SK-N-SH (cell line): ENCODE measurements around the gene PALLD. TPM values are rescaled to one million over a fixed set of nuclear protein-coding genes. Genes with fewer than 3 reads are reported as not detected.

Experiments
- CTCF ChIA-PET: fragments of 300-600, 350-600 bp; formaldehyde crosslinking; extraction: SDS; loops from one replicate; lab custom pipeline; 2021; lab: Yijun Ruan, JAX
- POLR2A ChIA-PET: fragments of 350-600 bp; sonication (Branson Sonifier 250); formaldehyde crosslinking; extraction: SDS; loops from one replicate; lab custom pipeline; 2020; ENCODE audit warnings: antibody characterized with exemption, inconsistent platforms; lab: Yijun Ruan, JAX
- DNase-seq: peaks from one replicate; pipeline ENCODE4 v3.0.0; 2012
- H2AFZ ChIP-seq: fragments of 200-600 bp; sonication (generic); 2 replicates; pipeline ENCODE4 v1.8.1; 2016; ENCODE audit warnings: antibody characterized with exemption, mild to moderate bottlenecking, low read depth
- H3F3A ChIP-seq: fragments of 200-600 bp; sonication (generic); replicated peaks from 2 replicates; pipeline ENCODE3; 2016; ENCODE audit warnings: antibody characterized with exemption, mild to moderate bottlenecking; ENCODE audit not compliant: insufficient read depth
- H3K27ac ChIP-seq, 2 experiments: fragments of 200-500 bp in 1 of 2; fragments of 200-600 bp in 1 of 2; sonication (Bioruptor generic) in 1 of 2; sonication (generic), shearing (Covaris generic) in 1 of 2; 2 replicates each; pipeline versions ENCODE4 v1.5.1 to v1.6.1; 2014 to 2016; ENCODE audit warnings: low read depth in 2 of 2, inconsistent platforms in 1 of 2, low read length in 1 of 2, mild to moderate bottlenecking in 1 of 2, mixed read lengths in 1 of 2
- H3K27me3 ChIP-seq: fragments of 200-600 bp; sonication (generic), shearing (Covaris generic); 2 replicates; pipeline ENCODE4 v1.6.1; 2016; ENCODE audit warnings: mixed run types; ENCODE audit not compliant: insufficient read depth
- H3K36me3 ChIP-seq, 2 experiments: fragments of 200-500 bp in 1 of 2; fragments of 200-600 bp in 1 of 2; sonication (Bioruptor generic) in 1 of 2; sonication (generic) in 1 of 2; replicated peaks in 1 of 2; 2 replicates each; pipeline versions ENCODE3 to v1.5.1; 2014 to 2016; ENCODE audit warnings: low read length in 1 of 2, mild to moderate bottlenecking in 1 of 2; ENCODE audit not compliant: insufficient read depth in 2 of 2, control insufficient read depth in 1 of 2
- H3K4me1 ChIP-seq, 2 experiments: fragments of 200-500 bp in 1 of 2; fragments of 200-600 bp in 1 of 2; sonication (Bioruptor generic) in 1 of 2; sonication (generic), shearing (Covaris generic) in 1 of 2; 2 replicates each; pipeline versions ENCODE4 v1.5.1 to v1.6.1; 2014 to 2016; ENCODE audit warnings: low read depth in 1 of 2, low read length in 1 of 2, mixed run types in 1 of 2; ENCODE audit not compliant: insufficient read depth in 2 of 2, control insufficient read depth in 1 of 2
- H3K4me2 ChIP-seq: fragments of 200-600 bp; sonication (generic), shearing (Covaris generic); 2 replicates; pipeline ENCODE4 v1.6.1; 2017; ENCODE audit warnings: mixed run types
- H3K4me3 ChIP-seq, 2 experiments: fragments of 200-500 bp in 1 of 2; fragments of 200-600 bp in 1 of 2; sonication (Bioruptor generic) in 1 of 2; sonication (generic), shearing (Covaris generic) in 1 of 2; 2 replicates each; pipeline versions ENCODE4 v1.5.1 to v1.8.1; 2014 to 2016; ENCODE audit warnings: low read depth in 2 of 2, inconsistent platforms in 1 of 2, low read length in 1 of 2, mild to moderate bottlenecking in 1 of 2, mixed read lengths in 1 of 2, moderate library complexity in 1 of 2
- H3K79me2 ChIP-seq: fragments of 200-600 bp; sonication (generic); 2 replicates; pipeline ENCODE4 v1.8.1; 2017; ENCODE audit warnings: mild to moderate bottlenecking; ENCODE audit not compliant: insufficient read depth
- H3K9ac ChIP-seq: fragments of 200-600 bp; sonication (generic); 2 replicates; pipeline ENCODE4 v1.6.1; 2017; ENCODE audit warnings: mixed run types
- H3K9me2 ChIP-seq: fragments of 200-600 bp; sonication (generic); 2 replicates; pipeline ENCODE4 v1.6.1; 2017; ENCODE audit warnings: mixed run types
- H3K9me3 ChIP-seq: fragments of 200-600 bp; sonication (generic); 2 replicates; pipeline ENCODE4 v1.6.1; 2017; ENCODE audit warnings: mixed run types, mild to moderate bottlenecking, moderate library complexity
- H4K20me1 ChIP-seq: fragments of 200-600 bp; sonication (generic); 2 replicates; pipeline ENCODE4 v1.6.1; 2017; ENCODE audit warnings: mild to moderate bottlenecking, mixed run types; ENCODE audit not compliant: insufficient read depth
- CTCF ChIP-seq: fragments of 200-600 bp; sonication (generic); IDR thresholded peaks from 2 replicates; pipeline ENCODE4 v1.6.1; 2017; ENCODE audit warnings: antibody characterized with exemption, mild to moderate bottlenecking, moderate library complexity
- EZH2phosphoT487 ChIP-seq: fragments of 200-600 bp; sonication (generic); IDR thresholded peaks from 2 replicates; pipeline ENCODE4 v1.6.1; 2017; ENCODE audit warnings: low read depth, mixed run types, mild to moderate bottlenecking, antibody characterized with exemption, moderate library complexity, borderline replicate concordance
- FOXJ3 ChIP-seq: sonication (generic); formaldehyde crosslinking; IDR thresholded peaks from 2 replicates; pipeline ENCODE4 v1.5.1; 2020; ENCODE audit warnings: mild to moderate bottlenecking, missing genetic modification reagents
- FOXM1 ChIP-seq: IDR thresholded peaks from 2 replicates; pipeline ENCODE4 v1.4.0; 2012; ENCODE audit warnings: low read depth, mild to moderate bottlenecking
- GABPA ChIP-seq: IDR thresholded peaks from 2 replicates; pipeline ENCODE4 v1.4.0; 2012; ENCODE audit warnings: low read depth, mild to moderate bottlenecking
- GATA2 ChIP-seq: sonication (generic); formaldehyde crosslinking; IDR thresholded peaks from 2 replicates; pipeline ENCODE4 v1.5.0; 2020; ENCODE audit warnings: mild to moderate bottlenecking, missing genetic modification reagents
- JUND ChIP-seq: IDR thresholded peaks from 2 replicates; pipeline ENCODE4 v1.4.0; 2012
- MAX ChIP-seq: IDR thresholded peaks from 2 replicates; pipeline ENCODE4 v1.4.0; 2012; ENCODE audit warnings: low read depth
- MEF2A ChIP-seq: IDR thresholded peaks from 2 replicates; pipeline ENCODE4 v1.4.0; 2012; ENCODE audit warnings: low read depth, borderline replicate concordance
- NFIC ChIP-seq: IDR thresholded peaks from 2 replicates; pipeline ENCODE4 v1.4.0; 2012; ENCODE audit warnings: borderline replicate concordance
- PBX3 ChIP-seq: IDR thresholded peaks from 2 replicates; pipeline ENCODE4; 2012
- RAD21 ChIP-seq: IDR thresholded peaks from 2 replicates; pipeline ENCODE4 v1.6.1; 2012; ENCODE audit warnings: mild to moderate bottlenecking, low read length
- RCOR1 ChIP-seq: fragments of 150-350 bp; IDR thresholded peaks from 2 replicates; pipeline ENCODE4 v1.6.1; 2017; ENCODE audit warnings: antibody characterized with exemption, low read length
- RFX5 ChIP-seq: IDR thresholded peaks from 2 replicates; pipeline ENCODE4 v1.6.1; 2012; ENCODE audit warnings: mild to moderate bottlenecking, improper control_type of control experiment, low read length
- SMC3 ChIP-seq: IDR thresholded peaks from 2 replicates; pipeline ENCODE4 v1.6.1; 2012; ENCODE audit warnings: low read depth, low read length, improper control_type of control experiment
- TAF1 ChIP-seq: IDR thresholded peaks from 2 replicates; pipeline ENCODE4 v1.6.1; 2012; ENCODE audit warnings: low read depth, mild to moderate bottlenecking, low read length, moderate library complexity, borderline replicate concordance
- TCF12 ChIP-seq: IDR thresholded peaks from 2 replicates; pipeline ENCODE4 v1.4.0; 2012
- TEAD4 ChIP-seq: IDR thresholded peaks from 2 replicates; pipeline ENCODE4 v1.4.0; 2012; ENCODE audit warnings: mild to moderate bottlenecking, borderline replicate concordance; ENCODE audit not compliant: insufficient read depth
- USF1 ChIP-seq: IDR thresholded peaks from 2 replicates; pipeline ENCODE4 v1.4.0; 2012; ENCODE audit warnings: low read depth, borderline replicate concordance
- ZBTB33 ChIP-seq: IDR thresholded peaks from 2 replicates; pipeline ENCODE4 v1.4.0; 2012; ENCODE audit warnings: low read depth, borderline replicate concordance
- whole genome bisulfite sequencing: methylation state at CpG from one replicate; pipeline ENCODE4 v1.1.6; 2017; ENCODE audit warnings: low lambda C conversion rate; 5-methylcytosine and 5-hydroxymethylcytosine counted together
- polyA plus RNA-seq, 3 experiments: library from polyadenylated mRNA; depleted of rRNA; stranded (reverse); fragments of >200 nt; gene quantifications; 2 replicates each; pipeline ENCODE4 v1.2.3, GENCODE V29; 2012

The PALLD gene
- polyA plus RNA-seq, 1 of the 3 experiments (the other 2 are of a cell fraction), result 33.0 TPM

GRCh38 chr4:168641811-168642140 lies 144.9 kb downstream of the PALLD start:
- Histone ChIP-seq H3K36me3 (no peaks in the 10 kb centered on the region), H3K9me3 (no peaks in the 10 kb centered on the region), H3K27me3 (no peaks in the 10 kb centered on the region), H4K20me1 (no peaks in the 10 kb centered on the region), H3K4me1 (peaks cover 43 to 44% of the 10 kb centered on the region in 2 experiments), H2AFZ (no peak overlapping the region), H3F3A (peaks cover 32% of the 10 kb centered on the region), H3K4me3 (no peak overlapping the region), H3K79me2 (peaks cover 46% of the 10 kb centered on the region; the same call in 1 of the 2 replicates), H3K27ac (peak overlapping the region in 1 of 2 experiments; percentile 44; a peak in 1 of 4 replicates), H3K9me2 (no peaks in the 10 kb centered on the region), H3K4me2 (no peak overlapping the region), H3K9ac (no peak overlapping the region)
- TF ChIP-seq ZBTB33, result no peak
- no peak for TF ChIP-seq EZH2phosphoT487
- no peak for TF ChIP-seq FOXM1
- no peak for TF ChIP-seq JUND
- TF ChIP-seq SMC3, result no peak
- ChIA-PET POLR2A (no interaction called here), CTCF (interaction anchor here (0.6 kb wide), 1 partner anchor 309 kb away, joined by 3 read pairs; no protein-coding TSS in a partner anchor)
- no peak for DNase-seq
- 92% methylated on average over 3 of the region's 3 CpGs for WGBS

GRCh38 chr4:168642591-168642990 lies 145.7 kb downstream of the PALLD start:
- no peaks in the 10 kb centered on the region for H4K20me1 ChIP-seq
- peak overlapping the region in 1 of 2 experiments; percentile 17; a peak in 1 of 4 replicates for H3K4me3 ChIP-seq
- ChIA-PET POLR2A (no interaction called here), CTCF (interaction anchor here (0.6 kb wide), 1 partner anchor 9 kb away, joined by 5 read pairs; no protein-coding TSS in a partner anchor)
- H3K9me3 ChIP-seq, result no peaks in the 10 kb centered on the region
- TF ChIP-seq CTCF (no peak), RAD21 (no peak), JUND (no peak), GABPA (no peak), MEF2A (no peak), USF1 (no peak), RCOR1 (no peak), EZH2phosphoT487 (no peak), NFIC (no peak), MAX (no peak), TEAD4 (no peak), PBX3 (no peak), GATA2 (CRISPR knock-in tag) (no peak), FOXJ3 (CRISPR knock-in tag) (no peak), FOXM1 (no peak), RFX5 (no peak), TCF12 (no peak), TAF1 (no peak)
- H3F3A ChIP-seq, result peaks cover 23% of the 10 kb centered on the region
- peak overlapping the region; percentile 70 for H3K4me2 ChIP-seq
- no peaks in the 10 kb centered on the region for H3K9me2 ChIP-seq
- no peaks in the 10 kb centered on the region for H3K27me3 ChIP-seq
- H3K4me1 ChIP-seq, result peaks cover 41 to 42% of the 10 kb centered on the region in 2 experiments
- peak overlapping the region; percentile 69; the same call in 1 of the 2 replicates for H2AFZ ChIP-seq
- 92% methylated on average over 5 of the region's 5 CpGs for WGBS
- peak overlapping the region; percentile 75 to 97 for H3K27ac ChIP-seq
- DNase-seq, result no peak
- H3K36me3 ChIP-seq, result no peaks in the 10 kb centered on the region
- H3K9ac ChIP-seq, result peak overlapping the region; percentile 34; the same call in 1 of the 2 replicates
- H3K79me2 ChIP-seq, result peaks cover 49% of the 10 kb centered on the region; the same call in 1 of the 2 replicates
